SK-N-MC (cell line): ENCODE data around the gene ATP8B3.

ENCODE experiments used
- EZH2 ChIP-seq: fragments of 200-600 bp; sonication (generic); IDR thresholded peaks from one replicate; pipeline ENCODE4 v1.6.1; 2017; ENCODE audit warnings: antibody characterized with exemption
- FOXP2 ChIP-seq: optimal IDR thresholded peaks from 2 replicates; pipeline ENCODE3; 2011; ENCODE audit warnings: mild to moderate bottlenecking, moderate library complexity; ENCODE audit not compliant: insufficient read depth; ENCODE audit errors: extremely low read length, control extremely low read depth
- POLR2AphosphoS5 ChIP-seq: IDR thresholded peaks from 2 replicates; pipeline ENCODE4 v1.6.1; 2012; ENCODE audit warnings: mild to moderate bottlenecking, low read depth, low read length, borderline replicate concordance

DNA sequence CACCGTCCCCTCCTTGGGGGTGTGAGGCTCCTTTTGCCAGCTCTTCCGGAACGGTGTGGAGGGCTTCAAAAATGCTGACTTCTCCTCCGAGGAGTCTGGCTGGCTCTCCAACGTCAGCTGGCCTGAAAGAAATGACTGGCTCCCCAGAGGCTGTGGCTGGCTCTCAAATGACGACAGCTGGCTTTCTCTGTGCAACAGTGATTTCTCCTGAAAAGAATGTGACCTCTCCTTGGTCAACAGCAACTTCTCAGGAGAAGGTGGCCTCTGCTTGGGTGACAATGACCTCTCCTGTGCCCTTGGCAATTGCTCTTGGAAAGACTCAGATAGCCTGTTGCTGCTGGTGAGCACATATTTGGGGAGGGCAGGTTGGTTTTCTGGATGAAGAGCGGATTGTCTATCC, 29.6 kb downstream of the ATP8B3 start:
- TF ChIP-seq EZH2: no peak
- TF ChIP-seq POLR2AphosphoS5: no peak
- no peak for TF ChIP-seq FOXP2
